ENCODE data around the gene ATP2B2.
A peak's percentile ranks its signal among the peaks of the same experiment; 100 is the strongest.

The ATP2B2 gene

GRCh38 chr3:10396083-10396482 lies 109.3 kb downstream of the ATP2B2 start:
- TF ChIP-seq GATA1 (IDR thresholded peaks at IDR 0.05; ENCODE audit: low read depth, low read length), result no peak
- no peak for DNase-seq

GRCh38 chr3:10395671-10396070 lies 109.7 kb downstream of the ATP2B2 start:
- DNase-seq, result no peak
- no peak for TF ChIP-seq POLR2A (IDR thresholded peaks at IDR 0.05; ENCODE audit: low read length)
- TF ChIP-seq GATA1 (IDR thresholded peaks at IDR 0.05; ENCODE audit: low read depth, low read length), result no peak

- TF ChIP-seq POLR2A (IDR thresholded peaks at IDR 0.05; ENCODE audit: low read length), result no peak
- no peak for TF ChIP-seq GATA1 (IDR thresholded peaks at IDR 0.05; ENCODE audit: low read depth, low read length)
- no peak for DNase-seq
These were observed 110.2 kb downstream of the ATP2B2 start for GRCh38 chr3:10395196-10395595.

GRCh38 chr3:10394491-10395025 lies 110.8 kb downstream of the ATP2B2 start:
- no peak for TF ChIP-seq POLR2A (IDR thresholded peaks at IDR 0.05; ENCODE audit: low read length)
- no peak for TF ChIP-seq GATA1 (IDR thresholded peaks at IDR 0.05; ENCODE audit: low read depth, low read length)
- no peak for DNase-seq

- TF ChIP-seq POLR2A (IDR thresholded peaks at IDR 0.05; ENCODE audit: low read length) (no peak), GATA1 (IDR thresholded peaks at IDR 0.05; ENCODE audit: low read depth, low read length) (no peak)
- DNase-seq, result no peak
These were observed 111.9 kb downstream of the ATP2B2 start for GRCh38 chr3:10393514-10393913.

GRCh38 chr3:10392906-10393461 lies 112.4 kb downstream of the ATP2B2 start:
- TF ChIP-seq GATA1 (IDR thresholded peaks at IDR 0.05; ENCODE audit: low read depth, low read length) (no peak), POLR2A (IDR thresholded peaks at IDR 0.05; ENCODE audit: low read length) (no peak)
- no peak for DNase-seq

- no peak for TF ChIP-seq GATA1 (IDR thresholded peaks at IDR 0.05; ENCODE audit: low read depth, low read length)
- TF ChIP-seq POLR2A (IDR thresholded peaks at IDR 0.05; ENCODE audit: low read length), result no peak
- DNase-seq, result no peak
These were observed 113.1 kb downstream of the ATP2B2 start for GRCh38 chr3:10392244-10392643.

GRCh38 chr3:10391391-10391790 lies 114.0 kb downstream of the ATP2B2 start:
- TF ChIP-seq POLR2A (IDR thresholded peaks at IDR 0.05; ENCODE audit: low read length), result no peak
- TF ChIP-seq GATA1 (IDR thresholded peaks at IDR 0.05; ENCODE audit: low read depth, low read length), result no peak
- peak in 1 of 2 experiments; percentile 28 for DNase-seq

- no peak for TF ChIP-seq POLR2A (IDR thresholded peaks at IDR 0.05; ENCODE audit: low read length)
- no peak for TF ChIP-seq GATA1 (IDR thresholded peaks at IDR 0.05; ENCODE audit: low read depth, low read length)
- DNase-seq, result no peak
These were observed 114.6 kb downstream of the ATP2B2 start for GRCh38 chr3:10390641-10391373.

- TF ChIP-seq POLR2A (IDR thresholded peaks at IDR 0.05; ENCODE audit: low read length), result no peak
- no peak for TF ChIP-seq GATA1 (IDR thresholded peaks at IDR 0.05; ENCODE audit: low read depth, low read length)
- DNase-seq, result no peak
These were observed 115.4 kb downstream of the ATP2B2 start for GRCh38 chr3:10389995-10390394.

- DNase-seq, result no peak
These were observed 116.0 kb downstream of the ATP2B2 start for GRCh38 chr3:10389339-10389738.

GRCh38 chr3:10387881-10388609 lies 117.3 kb downstream of the ATP2B2 start:
- DNase-seq, result no peak
- TF ChIP-seq GATA1 (IDR thresholded peaks at IDR 0.05; ENCODE audit: low read depth, low read length) (no peak), POLR2A (IDR thresholded peaks at IDR 0.05; ENCODE audit: low read length) (no peak)

More at GRCh38 chr3:10389339-10389738, 116.0 kb downstream of the ATP2B2 start:
- no peak for TF ChIP-seq POLR2A (IDR thresholded peaks at IDR 0.05; ENCODE audit: low read length)
- no peak for TF ChIP-seq GATA1 (IDR thresholded peaks at IDR 0.05; ENCODE audit: low read depth, low read length)

- no peak for TF ChIP-seq POLR2A (IDR thresholded peaks at IDR 0.05; ENCODE audit: low read length)
- no peak for TF ChIP-seq GATA1 (IDR thresholded peaks at IDR 0.05; ENCODE audit: low read depth, low read length)
- no peak for DNase-seq
These were observed 119.3 kb downstream of the ATP2B2 start for GRCh38 chr3:10386121-10386520.

Data from erythroblast (primary cell).